Peyer's patch (tissue), 4 donors: ENCODE data around the gene LEPR. TPM values are rescaled to one million over a fixed set of nuclear protein-coding genes. Genes with fewer than 3 reads are reported as not detected.
"Not testable (repeated sequence)": the region's sequence is repeated elsewhere in the genome, so short reads cannot be mapped to it uniquely, and the experiment has no call there.

Experiments used
- DNase-seq, 3 donors: peaks; one replicate each; pipeline ENCODE4 v3.0.0-alpha.2; 2017 to 2019
- H3K27ac ChIP-seq, 4 donors: fragments of 200-600 bp; sonication (generic); one replicate each; pipeline ENCODE4 v1.5.1; 2016 to 2019
- H3K27me3 ChIP-seq, 2 donors: fragments of 200-600 bp; sonication (generic); one replicate each; pipeline ENCODE4 v1.5.1; 2019
- H3K36me3 ChIP-seq, 3 donors: fragments of 200-600 bp; sonication (generic); one replicate each; pipeline ENCODE4 v1.5.1; 2016 to 2019
- H3K4me1 ChIP-seq, 4 donors: fragments of 200-600 bp; sonication (generic); one replicate each; pipeline ENCODE4 v1.5.1; 2016 to 2019
- H3K4me3 ChIP-seq, 4 donors: fragments of 200-600 bp; sonication (generic); 1 replicate in 3 of 4; 2 replicates in 1 of 4; pipeline ENCODE4 v1.5.1; 2016 to 2019; ENCODE audit warnings: mild to moderate bottlenecking in 1 of 4
- H3K9me3 ChIP-seq, 4 donors: fragments of 200-600 bp; sonication (generic); one replicate each; pipeline ENCODE4 v1.5.1; 2016 to 2019; ENCODE audit warnings: mild to moderate bottlenecking in 1 of 4
- CTCF ChIP-seq, 6 experiments: fragments of 450-650 bp in 4 of 6; fragments of 200-600 bp in 2 of 6; sonication (generic) in 1 of 6; IDR thresholded peaks; one replicate each; pipeline ENCODE4 v1.5.1; 2017 to 2019; ENCODE audit warnings: antibody characterized with exemption in 6 of 6, mild to moderate bottlenecking in 3 of 6, moderate library complexity in 1 of 6
- POLR2A ChIP-seq, 2 donors: fragments of 450-650 bp; IDR thresholded peaks; one replicate each; pipeline ENCODE4 v1.5.1; 2017; ENCODE audit warnings: antibody characterized with exemption in 2 of 2, mild to moderate bottlenecking in 2 of 2, moderate library complexity in 2 of 2
- total RNA-seq, 4 donors: library from RNA; depleted of rRNA; stranded (reverse); fragments of >200 nt; gene quantifications; one replicate each; pipeline ENCODE4 v1.1.0, GENCODE V29; 2016

Gene LEPR
- 10 to 100 TPM in 2 of 4 donors, 1 to 10 TPM in 2; 4.1 to 22.0 (median 9.9) TPM for total RNA-seq

GRCh38 chr1:65420590-65421350 lies at the start of gene LEPR, which contains the start of gene LEPROT:
LEPR (plus strand) TSS chr1:65420668; CDS start chr1:65565566, 144,898 bp downstream.
LEPROT (plus strand) TSS chr1:65420668; CDS start chr1:65420725, 57 bp downstream.
- Histone ChIP-seq H3K36me3 (peaks cover 0 to 5% (median 3%) of the 10 kb centered on the region in 3 donors), H3K27ac (peak within 1 kb of the TSS; percentile 81 to 95 (median 88)), H3K9me3 (no peaks in the 10 kb centered on the region), H3K4me3 (peak within 1 kb of the TSS; percentile 58 to 86 (median 60)), H3K27me3 (no peaks in the 10 kb centered on the region), H3K4me1 (peaks cover 0 to 20% (median 0%) of the 10 kb centered on the region in 4 donors)
- TF ChIP-seq CTCF (IDR thresholded peaks at IDR 0.05) (no peak), POLR2A (IDR thresholded peaks at IDR 0.05) (peak; percentile 81 to 90)
- no peak for DNase-seq

- TF ChIP-seq POLR2A (IDR thresholded peaks at IDR 0.05) (no peak), CTCF (IDR thresholded peaks at IDR 0.05) (no peak)
- no peaks in the 10 kb centered on the region for H3K27me3 ChIP-seq
- no peaks in the 10 kb centered on the region for H3K4me1 ChIP-seq
- no peaks in the 10 kb centered on the region for H3K9me3 ChIP-seq
- H3K36me3 ChIP-seq = no peaks in the 10 kb centered on the region
- no peak overlapping the region for H3K27ac ChIP-seq
- no peak overlapping the region for H3K4me3 ChIP-seq
- no peak for DNase-seq
These were observed 48.9 kb upstream of the LEPR start for GRCh38 chr1:65371544-65371943.

GRCh38 chr1:65372557-65372956 lies 47.9 kb upstream of the LEPR start:
- H3K27ac ChIP-seq = no peak overlapping the region

GRCh38 chr1:65377496-65378246 lies 42.8 kb upstream of the LEPR start:
- DNase-seq = no peak
- Histone ChIP-seq H3K27me3 (no peaks in the 10 kb centered on the region), H3K36me3 (no peaks in the 10 kb centered on the region), H3K4me3 (no peak overlapping the region), H3K4me1 (no peaks in the 10 kb centered on the region), H3K27ac (no peak overlapping the region), H3K9me3 (no peaks in the 10 kb centered on the region)
- no peak for TF ChIP-seq POLR2A (IDR thresholded peaks at IDR 0.05)
- no peak for TF ChIP-seq CTCF (IDR thresholded peaks at IDR 0.05)

More at GRCh38 chr1:65372557-65372956, 47.9 kb upstream of the LEPR start:
- Histone ChIP-seq H3K27me3 (no peaks in the 10 kb centered on the region), H3K4me1 (no peaks in the 10 kb centered on the region), H3K4me3 (no peak overlapping the region), H3K36me3 (no peaks in the 10 kb centered on the region), H3K9me3 (no peaks in the 10 kb centered on the region)
- TF ChIP-seq CTCF (IDR thresholded peaks at IDR 0.05) (no peak), POLR2A (IDR thresholded peaks at IDR 0.05) (no peak)
- DNase-seq = no peak

GRCh38 chr1:65378247-65378946 lies 42.1 kb upstream of the LEPR start:
- Histone ChIP-seq H3K4me3 (no peak overlapping the region), H3K27me3 (no peaks in the 10 kb centered on the region), H3K36me3 (no peaks in the 10 kb centered on the region), H3K9me3 (no peaks in the 10 kb centered on the region), H3K27ac (no peak overlapping the region), H3K4me1 (no peaks in the 10 kb centered on the region)
- no peak for TF ChIP-seq POLR2A (IDR thresholded peaks at IDR 0.05)
- no peak for TF ChIP-seq CTCF (IDR thresholded peaks at IDR 0.05)
- no peak for DNase-seq

- not testable (repeated sequence) for H3K27ac ChIP-seq, H3K4me3 ChIP-seq, H3K36me3 ChIP-seq, H3K4me1 ChIP-seq, H3K27me3 ChIP-seq, H3K9me3 ChIP-seq, DNase-seq
These were observed 36.0 kb upstream of the LEPR start for GRCh38 chr1:65384426-65384825.
